Measurements from ENCODE around the gene PSEN1. TPM values are rescaled to one million over a fixed set of nuclear protein-coding genes. Genes with fewer than 3 reads are reported as not detected.

Gene PSEN1
- polyA plus RNA-seq, 1 donor (not counting 4 experiments of a cell fraction or from before 2014, with no cell fraction given) = 32.6 TPM

GRCh38 chr14:73105727-73106126 is 30.6 kb upstream of the PSEN1 start:
- Histone ChIP-seq H3K4me3 (ENCODE audit: control insufficient read depth in 2 of 3, extremely low read depth in 1 of 3, insufficient read depth in 2 of 3, low read depth in 1 of 3, low read length in 3 of 3) (no peak overlapping the region), H3K9me3 (ENCODE audit: control insufficient read depth, low read depth, low read length) (no peaks in the 10 kb centered on the region), H3K27ac (ENCODE audit: control insufficient read depth, insufficient read depth, low read length) (no peak overlapping the region), H4K20me1 (ENCODE audit: control insufficient read depth, extremely low read depth, insufficient read depth, low read length) (no peaks in the 10 kb centered on the region), H2AFZ (ENCODE audit: control insufficient read depth, low read length) (no peak overlapping the region), H3K4me2 (ENCODE audit: control insufficient read depth, extremely low read depth, insufficient read depth, low read depth, low read length) (no peak overlapping the region), H3K36me3 (ENCODE audit: control insufficient read depth in 2 of 2, extremely low read depth in 1 of 2, insufficient read depth in 2 of 2, low read length in 2 of 2) (peaks cover 26 to 44% of the 10 kb centered on the region in 2 experiments), H3K9me1 (ENCODE audit: control insufficient read depth, extremely low read depth, insufficient read depth, low read length) (no peaks in the 10 kb centered on the region), H3K4me1 (ENCODE audit: control insufficient read depth, extremely low read depth, insufficient read depth, low read length) (no peaks in the 10 kb centered on the region), H3K9ac (ENCODE audit: control insufficient read depth, extremely low read depth, insufficient read depth, low read length) (no peak overlapping the region), H3K27me3 (ENCODE audit: control insufficient read depth, extremely low read depth, insufficient read depth, low read length) (no peaks in the 10 kb centered on the region), H3K79me2 (ENCODE audit: control insufficient read depth, insufficient read depth, low read length) (no peaks in the 10 kb centered on the region)
- no peak for DNase-seq (ENCODE audit: low read depth, low spot score)
- FAIRE-seq = no peak
- dilution Hi-C loops (cut with MboI; ENCODE audit: extremely low pct_ligation_motif_present, low sequenced_read_pairs) = no loop called here
- TF ChIP-seq CTCF (optimal IDR thresholded peaks at IDR 0.05 in 1 of 3, IDR thresholded peaks at IDR 0.05 in 1 of 3, conservative IDR thresholded peaks at IDR 0.05 in 1 of 3; ENCODE audit: extremely low read depth in 1 of 3, insufficient read depth in 2 of 3, low read length in 3 of 3) (no peak), EZH2 (IDR thresholded peaks at IDR 0.05; ENCODE audit: low read length) (no peak)

- H3K27me3 ChIP-seq (ENCODE audit: control insufficient read depth, extremely low read depth, insufficient read depth, low read length) = no peaks in the 10 kb centered on the region
- FAIRE-seq (no peak), DNase-seq (ENCODE audit: low read depth, low spot score) (no peak)
- no peaks in the 10 kb centered on the region for H3K9me3 ChIP-seq (ENCODE audit: control insufficient read depth, low read depth, low read length)
- peaks cover 20 to 25% of the 10 kb centered on the region in 2 experiments for H3K36me3 ChIP-seq (ENCODE audit: control insufficient read depth in 2 of 2, extremely low read depth in 1 of 2, insufficient read depth in 2 of 2, low read length in 2 of 2)
- H3K4me2 ChIP-seq (ENCODE audit: control insufficient read depth, extremely low read depth, insufficient read depth, low read depth, low read length) = no peak overlapping the region
- H2AFZ ChIP-seq (ENCODE audit: control insufficient read depth, low read length) = no peak overlapping the region
- H3K4me1 ChIP-seq (ENCODE audit: control insufficient read depth, extremely low read depth, insufficient read depth, low read length) = no peaks in the 10 kb centered on the region
- H4K20me1 ChIP-seq (ENCODE audit: control insufficient read depth, extremely low read depth, insufficient read depth, low read length) = peaks cover 2% of the 10 kb centered on the region
- TF ChIP-seq CTCF (optimal IDR thresholded peaks at IDR 0.05 in 1 of 3, IDR thresholded peaks at IDR 0.05 in 1 of 3, conservative IDR thresholded peaks at IDR 0.05 in 1 of 3; ENCODE audit: extremely low read depth in 1 of 3, insufficient read depth in 2 of 3, low read length in 3 of 3) (no peak), EZH2 (IDR thresholded peaks at IDR 0.05; ENCODE audit: low read length) (no peak)
- no peak overlapping the region for H3K4me3 ChIP-seq (ENCODE audit: control insufficient read depth in 2 of 3, extremely low read depth in 1 of 3, insufficient read depth in 2 of 3, low read depth in 1 of 3, low read length in 3 of 3)
- H3K9me1 ChIP-seq (ENCODE audit: control insufficient read depth, extremely low read depth, insufficient read depth, low read length) = no peaks in the 10 kb centered on the region
- no peak overlapping the region for H3K27ac ChIP-seq (ENCODE audit: control insufficient read depth, insufficient read depth, low read length)
- dilution Hi-C loops (cut with MboI; ENCODE audit: extremely low pct_ligation_motif_present, low sequenced_read_pairs) = no loop called here
- H3K9ac ChIP-seq (ENCODE audit: control insufficient read depth, extremely low read depth, insufficient read depth, low read length) = no peak overlapping the region
- peaks cover 9% of the 10 kb centered on the region for H3K79me2 ChIP-seq (ENCODE audit: control insufficient read depth, insufficient read depth, low read length)
Observed at GRCh38 chr14:73116079-73116665, 20.1 kb upstream of the PSEN1 start.
